CD4-positive, CD25-positive, alpha-beta regulatory T cell (primary cell): ENCODE data around the gene NDUFV2. TPM values are rescaled to one million over a fixed set of nuclear protein-coding genes. Genes with fewer than 3 reads are reported as not detected.
"Not testable (repeated sequence)": the region's sequence is repeated elsewhere in the genome, so short reads cannot be mapped to it uniquely, and the experiment has no call there.

Source experiments
- ATAC-seq, 2 donors: fragments of 150-1000 bp; cut with Tn5 transposase; one replicate each; pipeline ENCODE4 v1.10.0; 2021; ENCODE audit warnings: low read depth in 2 of 2, moderate number of reproducible peaks in 2 of 2, moderate library complexity in 1 of 2
- DNase-seq, 3 donors: peaks; one replicate each; pipeline versions ENCODE4 v3.0.0 to v3.0.0-alpha.2; 2012 to 2022; ENCODE audit warnings: mixed read lengths in 1 of 3
- H3K27ac ChIP-seq: one replicate; pipeline ENCODE4 v1.7.0; 2013; ENCODE audit warnings: mild to moderate bottlenecking, low read length; ENCODE audit not compliant: insufficient read depth, poor library complexity, severe bottlenecking
- H3K27me3 ChIP-seq: one replicate; pipeline ENCODE4 v1.7.0; 2013; ENCODE audit warnings: low read length; ENCODE audit not compliant: control insufficient read depth, insufficient read depth
- H3K36me3 ChIP-seq: one replicate; pipeline ENCODE4 v1.7.0; 2013; ENCODE audit warnings: mild to moderate bottlenecking, low read length, moderate library complexity; ENCODE audit not compliant: control insufficient read depth, insufficient read depth
- H3K4me1 ChIP-seq: 2 replicates; pipeline ENCODE4 v1.7.0; 2013; ENCODE audit warnings: mild to moderate bottlenecking, low read length; ENCODE audit not compliant: insufficient read depth, control insufficient read depth, poor library complexity, severe bottlenecking
- H3K4me3 ChIP-seq: one replicate; pipeline ENCODE4 v1.7.0; 2013; ENCODE audit warnings: low read depth, mild to moderate bottlenecking, low read length, moderate library complexity
- H3K9me3 ChIP-seq, 2 experiments: 1 replicate in 1 of 2; 2 replicates in 1 of 2; pipeline ENCODE4 v1.7.0; 2013; ENCODE audit warnings: low read length in 2 of 2, mild to moderate bottlenecking in 1 of 2, moderate library complexity in 1 of 2; ENCODE audit not compliant: control insufficient read depth in 2 of 2
- H3K27ac Mint-ChIP-seq, 3 donors: one replicate each; pipeline ENCODE4 v1.8.0; 2020 to 2022; ENCODE audit warnings: mild to moderate bottlenecking in 3 of 3, mixed read lengths in 3 of 3, moderate library complexity in 2 of 3
- H3K27me3 Mint-ChIP-seq: one replicate; pipeline ENCODE4 v1.8.0; 2022; ENCODE audit warnings: mild to moderate bottlenecking, mixed read lengths
- H3K36me3 Mint-ChIP-seq: one replicate; pipeline ENCODE4 v1.8.0; 2020; ENCODE audit warnings: mixed read lengths
- H3K4me1 Mint-ChIP-seq, 4 donors: one replicate each; pipeline ENCODE4 v1.8.0; 2020 to 2022; ENCODE audit warnings: mixed read lengths in 4 of 4, mild to moderate bottlenecking in 1 of 4
- H3K4me3 Mint-ChIP-seq, 4 donors: one replicate each; pipeline ENCODE4 v1.8.0; 2020 to 2022; ENCODE audit warnings: mild to moderate bottlenecking in 4 of 4, mixed read lengths in 4 of 4, moderate library complexity in 3 of 4
- H3K9me3 Mint-ChIP-seq, 7 donors: one replicate each; pipeline ENCODE4 v1.8.0; 2020 to 2022; ENCODE audit warnings: mixed read lengths in 7 of 7, mild to moderate bottlenecking in 3 of 7, moderate library complexity in 2 of 7
- polyA plus RNA-seq, 4 donors: library from polyadenylated mRNA; unstranded; fragments of 300-500 nt; fragmentation: Illumina TruSeq; gene quantifications; one replicate each; pipeline ENCODE4 v1.2.3, GENCODE V29; 2021
- total RNA-seq: library from RNA; stranded (reverse); gene quantifications from one replicate; pipeline ENCODE4 v1.2.3, GENCODE V29; 2022

The NDUFV2 gene
- total and polyA plus RNA-seq, 5 donors from 2014 or later, result 207 to 282 (median 240) TPM

- Mint-ChIP-seq H3K9me3 (peaks cover 0 to 1% (median 0%) of the 10 kb centered on the region in 7 donors), H3K27me3 (no peaks in the 10 kb centered on the region), H3K27ac (peak overlapping the region; percentile 95 to 100 (median 97)), H3K36me3 (no peaks in the 10 kb centered on the region), H3K4me1 (peaks cover 20 to 88% (median 53%) of the 10 kb centered on the region in 4 donors), H3K4me3 (peak overlapping the region; percentile 47 to 79 (median 72))
- DNase-seq, result peak in 1 of 3 donors; percentile 24
- Histone ChIP-seq H3K36me3 (no peaks in the 10 kb centered on the region), H3K27me3 (no peaks in the 10 kb centered on the region), H3K9me3 (no peaks in the 10 kb centered on the region), H3K4me1 (peaks cover 55% of the 10 kb centered on the region), H3K4me3 (peak overlapping the region; percentile 67), H3K27ac (peak overlapping the region; percentile 80)
- ATAC-seq, result no peak
Measured at GRCh38 chr18:9090578-9090977, 11.9 kb upstream of the NDUFV2 start.

GRCh38 chr18:9091066-9091476, 11.4 kb upstream of the NDUFV2 start:
- H3K4me3 Mint-ChIP-seq, result peak overlapping the region; percentile 47 to 79 (median 72)
- Histone ChIP-seq H3K4me3 (peak overlapping the region; percentile 67), H3K36me3 (no peaks in the 10 kb centered on the region), H3K9me3 (no peaks in the 10 kb centered on the region), H3K4me1 (peaks cover 60% of the 10 kb centered on the region), H3K27me3 (no peaks in the 10 kb centered on the region), H3K27ac (peak overlapping the region; percentile 80)
- H3K4me1 Mint-ChIP-seq, result peaks cover 25 to 89% (median 55%) of the 10 kb centered on the region in 4 donors
- peaks cover 0 to 1% (median 0%) of the 10 kb centered on the region in 7 donors for H3K9me3 Mint-ChIP-seq
- DNase-seq (peak; percentile 18 to 93 (median 76)), ATAC-seq (peak; percentile 90 to 91)
- no peaks in the 10 kb centered on the region for H3K27me3 Mint-ChIP-seq
- H3K36me3 Mint-ChIP-seq, result no peaks in the 10 kb centered on the region
- peak overlapping the region; percentile 95 to 100 (median 97) for H3K27ac Mint-ChIP-seq

GRCh38 chr18:9092665-9093064, 9.8 kb upstream of the NDUFV2 start:
- H3K4me3 Mint-ChIP-seq, result peak overlapping the region in 1 of 4 donors; percentile 8
- ATAC-seq (no peak), DNase-seq (no peak)
- peaks cover 35 to 92% (median 56%) of the 10 kb centered on the region in 4 donors for H3K4me1 Mint-ChIP-seq
- Histone ChIP-seq H3K4me1 (peaks cover 62% of the 10 kb centered on the region), H3K27me3 (no peaks in the 10 kb centered on the region), H3K36me3 (no peaks in the 10 kb centered on the region), H3K4me3 (no peak overlapping the region), H3K9me3 (no peaks in the 10 kb centered on the region), H3K27ac (peak overlapping the region; percentile 80)
- peaks cover 0 to 1% (median 0%) of the 10 kb centered on the region in 7 donors for H3K9me3 Mint-ChIP-seq
- H3K27me3 Mint-ChIP-seq, result no peaks in the 10 kb centered on the region
- peak overlapping the region; percentile 26 to 95 (median 57) for H3K27ac Mint-ChIP-seq
- no peaks in the 10 kb centered on the region for H3K36me3 Mint-ChIP-seq

- H3K27me3 Mint-ChIP-seq, H3K9me3 ChIP-seq, H3K36me3 ChIP-seq, H3K9me3 Mint-ChIP-seq, DNase-seq, H3K27me3 ChIP-seq, H3K36me3 Mint-ChIP-seq, H3K4me3 ChIP-seq, H3K27ac ChIP-seq, ATAC-seq, H3K4me3 Mint-ChIP-seq: not testable (repeated sequence)
- peaks cover 62% of the 10 kb centered on the region for H3K4me1 ChIP-seq
- H3K4me1 Mint-ChIP-seq, result peaks cover 35 to 93% (median 54%) of the 10 kb centered on the region in 4 donors
- peak overlapping the region in 2 of 3 donors; percentile 52 to 95 for H3K27ac Mint-ChIP-seq
Measured at GRCh38 chr18:9093109-9093508, 9.4 kb upstream of the NDUFV2 start.

- Histone ChIP-seq H3K36me3 (no peaks in the 10 kb centered on the region), H3K4me3 (peak overlapping the region; percentile 79), H3K27me3 (no peaks in the 10 kb centered on the region), H3K4me1 (peaks cover 56% of the 10 kb centered on the region), H3K9me3 (no peaks in the 10 kb centered on the region), H3K27ac (peak overlapping the region; percentile 79)
- H3K4me3 Mint-ChIP-seq, result peak overlapping the region in 3 of 4 donors; percentile 56 to 79 (median 74)
- H3K36me3 Mint-ChIP-seq, result no peaks in the 10 kb centered on the region
- no peaks in the 10 kb centered on the region for H3K9me3 Mint-ChIP-seq
- H3K27ac Mint-ChIP-seq, result peak overlapping the region; percentile 93 to 98 (median 95)
- peaks cover 35 to 78% (median 46%) of the 10 kb centered on the region in 4 donors for H3K4me1 Mint-ChIP-seq
- peak in 2 of 3 donors; percentile 15 to 58 for DNase-seq
- ATAC-seq, result no peak
- no peaks in the 10 kb centered on the region for H3K27me3 Mint-ChIP-seq
Measured at GRCh38 chr18:9094307-9095226, 7.9 kb upstream of the NDUFV2 start.

GRCh38 chr18:9095297-9096006, 7.0 kb upstream of the NDUFV2 start:
- H3K27me3 ChIP-seq, result no peaks in the 10 kb centered on the region
- Mint-ChIP-seq H3K36me3 (no peaks in the 10 kb centered on the region), H3K9me3 (no peaks in the 10 kb centered on the region), H3K27ac (peak overlapping the region; percentile 93 to 98 (median 95)), H3K27me3 (no peaks in the 10 kb centered on the region), H3K4me3 (peak overlapping the region; percentile 56 to 83 (median 76)), H3K4me1 (peaks cover 35 to 72% (median 41%) of the 10 kb centered on the region in 4 donors)
- ATAC-seq, result peak; percentile 47 to 52
- H3K36me3 ChIP-seq, result no peaks in the 10 kb centered on the region
- H3K9me3 ChIP-seq, result no peaks in the 10 kb centered on the region
- H3K27ac ChIP-seq, result peak overlapping the region; percentile 79
- peak overlapping the region; percentile 79 for H3K4me3 ChIP-seq
- H3K4me1 ChIP-seq, result peaks cover 49% of the 10 kb centered on the region
- peak; percentile 37 to 89 (median 64) for DNase-seq

GRCh38 chr18:9096007-9096371, 6.5 kb upstream of the NDUFV2 start:
- no peaks in the 10 kb centered on the region for H3K27me3 Mint-ChIP-seq
- H3K27ac Mint-ChIP-seq, result peak overlapping the region; percentile 93 to 98 (median 95)
- Histone ChIP-seq H3K9me3 (no peaks in the 10 kb centered on the region), H3K27me3 (no peaks in the 10 kb centered on the region), H3K27ac (peak overlapping the region; percentile 79), H3K36me3 (no peaks in the 10 kb centered on the region), H3K4me3 (peak overlapping the region; percentile 79), H3K4me1 (peaks cover 43% of the 10 kb centered on the region)
- H3K36me3 Mint-ChIP-seq, result no peaks in the 10 kb centered on the region
- DNase-seq (no peak), ATAC-seq (no peak)
- peak overlapping the region; percentile 56 to 83 (median 76) for H3K4me3 Mint-ChIP-seq
- H3K4me1 Mint-ChIP-seq, result peaks cover 34 to 71% (median 39%) of the 10 kb centered on the region in 4 donors
- no peaks in the 10 kb centered on the region for H3K9me3 Mint-ChIP-seq
